HL-60/S4 treated with phorbol 12-myristate 13-acetate at 8.2 ng/mL for 4 days and 3 days (cell line): ENCODE data around the gene ERC1.

Experiments used
- in situ Hi-C: fragments of 300-500 bp; cut with MboI; formaldehyde crosslinking; loops from 2 replicates; pipeline ENCODE4 v1.15.0; 2022; ENCODE audit warnings: low sequenced_read_pairs

The ERC1 gene

DNA sequence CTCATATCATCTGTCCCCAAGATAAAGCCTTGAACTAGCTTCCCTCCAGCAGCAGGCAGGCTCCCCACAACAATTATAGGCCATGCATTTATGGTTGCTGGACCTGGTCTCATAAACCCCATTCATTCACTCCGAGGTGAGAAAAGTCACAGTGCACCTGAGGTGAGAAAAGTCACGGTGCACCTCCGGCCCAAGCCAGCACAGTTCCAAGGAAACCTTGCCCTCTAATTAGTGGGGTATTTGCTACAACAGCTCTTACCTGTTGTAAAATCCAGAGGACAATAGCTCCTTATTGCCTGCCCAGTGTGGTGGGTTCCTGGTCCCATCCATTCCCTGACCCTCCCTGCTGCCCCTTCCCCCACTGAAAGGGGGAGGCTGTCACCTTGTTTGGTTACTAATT, 537.8 kb downstream of the ERC1 start:
- in situ Hi-C loops: no loop called here

- in situ Hi-C loops: no loop called here
Observed at GRCh38 chr12:1529228-1529861, 538.3 kb downstream of the ERC1 start.

- in situ Hi-C loops: no loop called here
Observed at GRCh38 chr12:1529862-1530591, 539.0 kb downstream of the ERC1 start.

- in situ Hi-C loops: no loop called here
Observed at GRCh38 chr12:1530592-1531152, 539.6 kb downstream of the ERC1 start.

DNA sequence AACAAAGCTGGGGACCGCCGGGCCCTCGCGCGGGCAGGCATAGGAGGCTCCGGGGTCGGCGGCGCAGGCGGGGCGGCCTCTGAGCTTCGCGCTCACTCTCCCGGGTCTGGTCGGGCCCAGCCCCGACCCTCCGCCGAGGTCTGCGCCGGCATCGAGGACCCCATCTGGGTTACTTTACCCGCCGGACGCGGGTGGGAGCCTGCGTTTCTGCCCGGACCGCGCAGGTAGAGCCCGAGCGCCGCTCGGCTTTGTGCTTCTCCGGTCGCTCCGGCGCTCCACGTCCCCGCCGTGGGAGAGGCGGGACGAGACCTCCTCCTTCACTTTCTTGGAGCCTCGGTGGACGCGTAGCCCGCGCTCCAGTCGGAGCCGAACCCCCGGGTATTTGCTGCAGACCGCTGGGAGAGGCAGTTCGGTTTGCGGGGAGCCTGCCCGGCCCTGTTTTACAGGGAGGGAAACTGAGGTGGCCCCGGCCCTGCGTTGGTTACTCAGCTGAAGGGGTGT, 540.2 kb downstream of the ERC1 start:
- in situ Hi-C loops: no loop called here

GRCh38 chr12:1531654-1532374, 540.8 kb downstream of the ERC1 start:
- in situ Hi-C loops: no loop called here

- in situ Hi-C loops: no loop called here
Observed at GRCh38 chr12:1532375-1533165, 541.5 kb downstream of the ERC1 start.

DNA sequence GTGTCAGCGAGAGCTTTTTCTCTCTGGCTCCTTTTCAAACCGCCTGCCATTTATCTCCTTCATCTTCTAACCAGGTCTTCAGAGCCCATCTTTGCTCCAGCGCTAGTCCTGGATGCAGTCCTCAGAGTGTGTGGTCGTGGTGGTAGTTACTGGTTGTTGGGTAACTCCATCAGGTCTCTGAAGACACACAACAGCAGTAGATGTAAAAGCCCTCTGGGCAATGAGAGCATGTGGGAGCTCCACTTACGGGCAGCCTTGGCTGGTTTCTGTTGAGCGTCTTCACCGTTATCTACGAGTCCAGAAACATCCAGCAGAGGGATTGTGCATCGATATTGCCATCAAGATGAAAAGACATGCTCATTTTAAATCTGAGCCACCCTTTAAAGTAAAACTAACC, 542.2 kb downstream of the ERC1 start:
- in situ Hi-C loops: no loop called here

DNA sequence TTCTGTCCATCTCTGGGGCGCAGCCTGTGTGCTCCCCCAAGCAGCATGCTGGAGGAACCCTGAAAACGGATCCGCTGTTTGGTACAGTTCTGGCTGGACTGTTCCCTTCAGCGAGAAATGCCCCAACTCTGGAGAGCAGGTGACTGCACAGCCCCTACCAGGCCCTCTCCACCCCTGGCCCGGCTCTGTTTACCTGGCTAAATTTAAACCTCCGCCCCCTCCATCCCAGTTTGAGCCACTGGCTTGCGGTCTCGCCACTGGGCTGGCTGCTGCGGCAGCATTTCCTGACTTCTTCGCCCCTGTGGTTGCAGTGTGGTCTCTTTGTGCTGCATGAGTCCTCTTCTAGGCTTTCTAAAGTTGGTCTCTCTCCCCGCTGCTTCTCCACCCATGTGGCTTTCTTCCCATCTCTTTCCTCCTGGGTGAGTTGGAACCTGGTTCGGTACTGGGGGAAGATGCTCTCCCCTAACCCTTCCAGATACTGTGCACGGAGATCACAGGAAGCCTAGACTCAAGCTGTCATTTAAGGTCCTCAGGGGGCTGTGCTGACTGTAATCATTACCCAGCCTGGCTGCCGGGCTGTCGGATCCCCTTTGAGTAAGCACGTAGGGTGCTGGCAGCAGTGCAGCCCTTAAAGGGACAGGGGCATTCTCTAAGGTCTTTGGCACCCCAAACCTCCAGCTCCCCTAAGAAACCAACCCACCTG, 542.7 kb downstream of the ERC1 start:
- in situ Hi-C loops: no loop called here

GRCh38 chr12:1534748-1535147, 543.7 kb downstream of the ERC1 start:
- in situ Hi-C loops: no loop called here

GRCh38 chr12:1536817-1537216, 545.8 kb downstream of the ERC1 start:
- in situ Hi-C loops: no loop called here

DNA sequence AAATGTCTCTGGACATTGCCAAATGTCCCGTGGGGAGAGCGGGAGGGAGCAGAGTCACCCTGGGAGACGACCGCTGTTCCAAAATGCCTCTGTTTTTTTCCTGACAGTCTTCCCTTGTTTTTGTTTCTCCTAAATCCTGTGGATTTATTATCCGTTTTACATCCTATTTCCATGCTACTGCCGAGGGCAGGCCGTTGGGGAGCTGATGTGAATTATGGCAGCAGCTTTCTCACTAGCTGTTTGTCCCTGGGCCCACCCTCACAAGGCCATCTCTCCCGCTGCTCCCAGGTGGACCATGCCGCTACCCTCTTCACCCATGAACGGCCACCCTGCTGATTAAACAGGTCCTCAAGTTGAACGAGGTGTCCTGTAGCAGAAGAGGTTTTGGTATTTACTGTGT, 548.1 kb downstream of the ERC1 start:
- in situ Hi-C loops: no loop called here

- in situ Hi-C loops: no loop called here
Observed at GRCh38 chr12:1540690-1541089, 549.7 kb downstream of the ERC1 start.

DNA sequence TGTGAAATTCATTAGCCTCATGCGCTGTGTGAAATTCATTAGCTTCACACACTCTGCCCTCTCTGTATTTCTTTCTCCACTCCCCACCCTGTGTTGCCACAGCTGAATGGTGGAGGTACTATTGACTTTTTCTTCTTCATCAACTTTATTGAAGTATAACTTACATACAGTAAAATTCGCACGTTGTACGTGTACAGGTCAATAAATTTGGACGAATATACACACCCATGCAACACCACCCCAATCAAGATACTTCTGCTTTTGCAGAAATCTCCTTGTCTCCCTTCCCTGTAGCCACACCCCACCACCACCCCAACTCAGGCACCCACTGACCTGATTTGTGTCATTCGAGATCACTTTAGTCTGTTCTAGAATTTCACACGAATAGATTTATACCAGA, 551.6 kb downstream of the ERC1 start:
- in situ Hi-C loops: no loop called here

- in situ Hi-C loops: no loop called here
Observed at GRCh38 chr12:1544996-1545700, 554.1 kb downstream of the ERC1 start.
